Astrocyte (in vitro differentiated cells and primary cell): ENCODE data around the gene LPIN3.

Experiments used
- EZH2 ChIP-seq: IDR thresholded peaks from 2 replicates; pipeline ENCODE4 v1.6.1; 2012; ENCODE audit warnings: mild to moderate bottlenecking, low read length, inconsistent platforms; ENCODE audit not compliant: insufficient read depth
- TF ChIP-seq, protein P1 (sequence below): IDR thresholded peaks from 2 replicates; pipeline ENCODE4 v1.5.1; 2011; ENCODE audit warnings: low read depth, mild to moderate bottlenecking, inconsistent platforms, low read length, moderate library complexity; ENCODE audit not compliant: insufficient read depth

DNA sequence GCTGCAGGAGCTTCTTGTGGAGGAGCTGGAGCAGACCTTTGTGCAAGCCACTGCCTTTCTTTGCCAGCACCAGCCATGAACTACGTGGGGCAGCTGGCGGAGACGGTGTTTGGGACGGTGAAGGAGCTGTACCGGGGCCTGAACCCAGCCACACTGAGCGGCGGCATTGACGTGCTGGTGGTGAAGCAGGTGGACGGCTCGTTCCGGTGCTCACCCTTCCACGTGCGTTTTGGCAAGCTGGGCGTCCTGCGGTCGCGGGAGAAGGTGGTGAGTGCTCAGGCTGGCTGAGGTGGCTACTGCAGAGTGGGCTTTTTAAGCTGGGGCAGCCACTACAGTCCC is 5.1 kb downstream of the LPIN3 start:
- TF ChIP-seq, protein P1, sequence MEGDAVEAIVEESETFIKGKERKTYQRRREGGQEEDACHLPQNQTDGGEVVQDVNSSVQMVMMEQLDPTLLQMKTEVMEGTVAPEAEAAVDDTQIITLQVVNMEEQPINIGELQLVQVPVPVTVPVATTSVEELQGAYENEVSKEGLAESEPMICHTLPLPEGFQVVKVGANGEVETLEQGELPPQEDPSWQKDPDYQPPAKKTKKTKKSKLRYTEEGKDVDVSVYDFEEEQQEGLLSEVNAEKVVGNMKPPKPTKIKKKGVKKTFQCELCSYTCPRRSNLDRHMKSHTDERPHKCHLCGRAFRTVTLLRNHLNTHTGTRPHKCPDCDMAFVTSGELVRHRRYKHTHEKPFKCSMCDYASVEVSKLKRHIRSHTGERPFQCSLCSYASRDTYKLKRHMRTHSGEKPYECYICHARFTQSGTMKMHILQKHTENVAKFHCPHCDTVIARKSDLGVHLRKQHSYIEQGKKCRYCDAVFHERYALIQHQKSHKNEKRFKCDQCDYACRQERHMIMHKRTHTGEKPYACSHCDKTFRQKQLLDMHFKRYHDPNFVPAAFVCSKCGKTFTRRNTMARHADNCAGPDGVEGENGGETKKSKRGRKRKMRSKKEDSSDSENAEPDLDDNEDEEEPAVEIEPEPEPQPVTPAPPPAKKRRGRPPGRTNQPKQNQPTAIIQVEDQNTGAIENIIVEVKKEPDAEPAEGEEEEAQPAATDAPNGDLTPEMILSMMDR, result no peak
- no peak for TF ChIP-seq EZH2
